Peyer's patch (tissue), 4 donors: ENCODE results near the gene POLA1. TPM values are rescaled to one million over a fixed set of nuclear protein-coding genes. Genes with fewer than 3 reads are reported as not detected.

ENCODE experiments used
- DNase-seq, 3 donors: peaks; one replicate each; pipeline ENCODE4 v3.0.0-alpha.2; 2017 to 2019
- H3K27ac ChIP-seq, 4 donors: fragments of 200-600 bp; sonication (generic); one replicate each; pipeline ENCODE4 v1.5.1; 2016 to 2019
- H3K27me3 ChIP-seq, 2 donors: fragments of 200-600 bp; sonication (generic); one replicate each; pipeline ENCODE4 v1.5.1; 2019
- H3K36me3 ChIP-seq, 3 donors: fragments of 200-600 bp; sonication (generic); one replicate each; pipeline ENCODE4 v1.5.1; 2016 to 2019
- H3K4me1 ChIP-seq, 4 donors: fragments of 200-600 bp; sonication (generic); one replicate each; pipeline ENCODE4 v1.5.1; 2016 to 2019
- H3K4me3 ChIP-seq, 4 donors: fragments of 200-600 bp; sonication (generic); 1 replicate in 3 of 4; 2 replicates in 1 of 4; pipeline ENCODE4 v1.5.1; 2016 to 2019; ENCODE audit warnings: mild to moderate bottlenecking in 1 of 4
- H3K9me3 ChIP-seq, 4 donors: fragments of 200-600 bp; sonication (generic); one replicate each; pipeline ENCODE4 v1.5.1; 2016 to 2019; ENCODE audit warnings: mild to moderate bottlenecking in 1 of 4
- POLR2A ChIP-seq, 2 donors: fragments of 450-650 bp; IDR thresholded peaks; one replicate each; pipeline ENCODE4 v1.5.1; 2017; ENCODE audit warnings: antibody characterized with exemption in 2 of 2, mild to moderate bottlenecking in 2 of 2, moderate library complexity in 2 of 2
- total RNA-seq, 4 donors: library from RNA; depleted of rRNA; stranded (reverse); fragments of >200 nt; gene quantifications; one replicate each; pipeline ENCODE4 v1.1.0, GENCODE V29; 2016
- TF ChIP-seq, protein P1 (sequence below), 6 experiments: fragments of 450-650 bp in 4 of 6; fragments of 200-600 bp in 2 of 6; sonication (generic) in 1 of 6; IDR thresholded peaks; one replicate each; pipeline ENCODE4 v1.5.1; 2017 to 2019; ENCODE audit warnings: antibody characterized with exemption in 6 of 6, mild to moderate bottlenecking in 3 of 6, moderate library complexity in 1 of 6

The POLA1 gene
- total RNA-seq, 4 donors from 2014 or later: 5.3 to 51.2 (median 9.5) TPM

DNA sequence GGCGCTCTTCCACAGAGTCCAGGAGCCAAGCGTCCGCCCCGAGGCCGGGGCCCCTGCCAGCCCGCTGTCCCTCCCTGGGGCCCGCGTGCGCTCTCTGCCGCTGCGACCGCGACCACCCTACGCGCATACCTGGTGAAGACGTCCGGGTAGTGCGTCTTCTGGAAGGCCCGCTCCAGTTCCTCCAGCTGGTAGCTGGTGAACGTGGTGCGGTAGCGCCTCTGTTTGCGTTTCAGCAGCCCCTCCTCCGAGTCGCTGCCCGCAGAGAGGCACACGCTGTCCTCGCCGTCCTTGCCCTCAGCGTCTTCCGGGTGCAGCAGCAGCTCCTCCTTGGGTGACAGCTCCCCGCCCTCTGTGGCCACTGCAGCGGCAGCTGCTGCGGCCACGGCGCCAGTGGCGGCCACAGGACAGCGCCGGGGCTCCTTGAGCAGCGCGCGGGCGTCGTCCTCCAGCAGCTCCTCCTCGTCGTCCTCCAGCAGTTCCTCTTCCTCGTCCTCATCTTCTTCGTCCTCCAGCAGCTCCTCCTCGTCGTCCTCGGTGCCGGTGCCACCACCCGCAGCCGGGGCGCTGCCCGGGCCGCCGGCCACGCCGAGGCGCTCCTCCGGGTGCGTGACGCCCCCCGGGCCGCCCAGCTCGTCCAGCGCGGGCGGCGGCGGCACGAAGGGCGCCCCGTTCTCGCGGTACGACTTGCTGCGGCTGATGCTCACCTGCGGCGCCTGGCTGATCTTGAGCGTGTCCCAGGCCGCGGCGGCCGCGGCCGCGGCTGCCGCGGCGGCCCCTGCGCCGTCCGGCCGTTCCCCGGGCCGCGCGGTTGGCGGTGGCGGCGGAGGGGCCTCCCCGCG lies 319.3 kb downstream of the POLA1 start:
- Histone ChIP-seq H3K27ac (no peak overlapping the region), H3K4me1 (peaks cover 0 to 16% (median 0%) of the 10 kb centered on the region in 4 donors), H3K36me3 (no peaks in the 10 kb centered on the region), H3K4me3 (peak overlapping the region; percentile 5 to 45 (median 36)), H3K27me3 (peaks cover 0 to 12% of the 10 kb centered on the region in 2 donors), H3K9me3 (peaks cover 0 to 5% (median 0%) of the 10 kb centered on the region in 4 donors)
- DNase-seq: no peak
- TF ChIP-seq, protein P1, sequence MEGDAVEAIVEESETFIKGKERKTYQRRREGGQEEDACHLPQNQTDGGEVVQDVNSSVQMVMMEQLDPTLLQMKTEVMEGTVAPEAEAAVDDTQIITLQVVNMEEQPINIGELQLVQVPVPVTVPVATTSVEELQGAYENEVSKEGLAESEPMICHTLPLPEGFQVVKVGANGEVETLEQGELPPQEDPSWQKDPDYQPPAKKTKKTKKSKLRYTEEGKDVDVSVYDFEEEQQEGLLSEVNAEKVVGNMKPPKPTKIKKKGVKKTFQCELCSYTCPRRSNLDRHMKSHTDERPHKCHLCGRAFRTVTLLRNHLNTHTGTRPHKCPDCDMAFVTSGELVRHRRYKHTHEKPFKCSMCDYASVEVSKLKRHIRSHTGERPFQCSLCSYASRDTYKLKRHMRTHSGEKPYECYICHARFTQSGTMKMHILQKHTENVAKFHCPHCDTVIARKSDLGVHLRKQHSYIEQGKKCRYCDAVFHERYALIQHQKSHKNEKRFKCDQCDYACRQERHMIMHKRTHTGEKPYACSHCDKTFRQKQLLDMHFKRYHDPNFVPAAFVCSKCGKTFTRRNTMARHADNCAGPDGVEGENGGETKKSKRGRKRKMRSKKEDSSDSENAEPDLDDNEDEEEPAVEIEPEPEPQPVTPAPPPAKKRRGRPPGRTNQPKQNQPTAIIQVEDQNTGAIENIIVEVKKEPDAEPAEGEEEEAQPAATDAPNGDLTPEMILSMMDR (IDR thresholded peaks at IDR 0.05): no peak
- no peak for TF ChIP-seq POLR2A (IDR thresholded peaks at IDR 0.05)

DNA sequence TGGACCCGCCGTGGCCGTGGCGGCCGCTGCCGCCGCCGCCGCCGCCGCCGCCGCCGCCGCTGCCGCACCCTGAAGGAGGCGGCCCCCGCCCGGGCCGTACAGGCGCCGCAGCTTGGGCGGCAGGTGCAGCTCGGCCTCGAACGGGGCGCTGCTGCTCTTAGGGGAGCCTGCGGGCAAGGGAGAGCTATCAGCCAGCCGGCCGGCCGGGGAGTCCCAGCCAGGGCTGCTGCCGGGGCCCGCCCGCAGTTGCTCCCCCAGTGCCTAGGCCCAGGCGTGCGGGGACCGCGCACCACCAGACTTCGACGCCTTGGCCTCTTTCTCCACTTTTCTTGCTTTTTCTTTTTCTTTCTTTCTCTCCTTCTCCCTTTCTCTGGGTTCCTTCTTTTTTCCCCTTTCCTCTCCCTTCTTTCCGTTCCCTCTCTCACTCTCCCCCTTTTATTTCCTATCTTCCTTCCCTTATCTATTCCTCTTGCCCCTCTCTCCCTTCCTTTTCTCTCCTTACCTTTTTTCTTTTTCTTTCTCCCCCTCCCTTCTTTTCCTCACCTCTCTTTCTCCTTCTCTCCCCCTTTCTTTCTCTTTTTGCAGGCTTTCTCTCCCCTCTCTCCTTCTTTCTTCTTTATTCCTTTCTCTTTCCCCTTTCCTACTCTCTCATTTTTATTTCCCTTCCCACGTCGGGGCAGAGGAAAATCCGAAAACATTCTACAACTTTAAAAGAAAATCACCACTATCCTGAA lies 320.1 kb downstream of the POLA1 start:
- no peak for TF ChIP-seq POLR2A (IDR thresholded peaks at IDR 0.05)
- TF ChIP-seq, protein P1 (IDR thresholded peaks at IDR 0.05): no peak
- DNase-seq: no peak
- H3K27me3 ChIP-seq: peaks cover 0 to 12% of the 10 kb centered on the region in 2 donors
- H3K4me1 ChIP-seq: peaks cover 0 to 16% (median 0%) of the 10 kb centered on the region in 4 donors
- H3K27ac ChIP-seq: no peak overlapping the region
- H3K4me3 ChIP-seq: no peak overlapping the region
- no peaks in the 10 kb centered on the region for H3K36me3 ChIP-seq
- peaks cover 0 to 5% (median 0%) of the 10 kb centered on the region in 4 donors for H3K9me3 ChIP-seq

DNA sequence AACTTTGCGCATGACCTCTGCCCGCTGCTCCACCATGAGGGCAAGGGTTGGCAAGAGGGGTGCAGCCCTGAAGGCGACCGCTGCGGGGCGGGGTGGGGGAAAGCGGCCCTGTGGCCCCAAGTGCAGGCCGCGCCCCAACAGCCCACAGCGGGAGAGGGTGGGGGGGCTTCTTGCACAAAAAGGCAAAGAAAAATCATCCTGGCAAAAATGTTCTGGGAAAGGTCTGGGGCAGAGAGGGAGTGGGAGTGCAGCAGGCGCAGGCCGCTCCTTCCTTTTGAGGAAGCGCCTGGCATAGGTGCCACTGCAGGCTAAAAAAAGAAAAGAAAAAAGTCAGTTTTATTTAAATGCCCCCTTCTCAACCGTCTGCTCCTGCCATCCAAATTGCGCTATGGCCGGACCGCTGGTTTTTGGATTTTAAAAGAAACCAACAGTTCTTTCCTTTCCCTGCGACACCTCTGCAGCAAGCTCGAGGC lies 320.7 kb downstream of the POLA1 start:
- TF ChIP-seq POLR2A (IDR thresholded peaks at IDR 0.05): no peak
- TF ChIP-seq, protein P1 (IDR thresholded peaks at IDR 0.05): no peak
- peaks cover 0 to 12% of the 10 kb centered on the region in 2 donors for H3K27me3 ChIP-seq

DNA sequence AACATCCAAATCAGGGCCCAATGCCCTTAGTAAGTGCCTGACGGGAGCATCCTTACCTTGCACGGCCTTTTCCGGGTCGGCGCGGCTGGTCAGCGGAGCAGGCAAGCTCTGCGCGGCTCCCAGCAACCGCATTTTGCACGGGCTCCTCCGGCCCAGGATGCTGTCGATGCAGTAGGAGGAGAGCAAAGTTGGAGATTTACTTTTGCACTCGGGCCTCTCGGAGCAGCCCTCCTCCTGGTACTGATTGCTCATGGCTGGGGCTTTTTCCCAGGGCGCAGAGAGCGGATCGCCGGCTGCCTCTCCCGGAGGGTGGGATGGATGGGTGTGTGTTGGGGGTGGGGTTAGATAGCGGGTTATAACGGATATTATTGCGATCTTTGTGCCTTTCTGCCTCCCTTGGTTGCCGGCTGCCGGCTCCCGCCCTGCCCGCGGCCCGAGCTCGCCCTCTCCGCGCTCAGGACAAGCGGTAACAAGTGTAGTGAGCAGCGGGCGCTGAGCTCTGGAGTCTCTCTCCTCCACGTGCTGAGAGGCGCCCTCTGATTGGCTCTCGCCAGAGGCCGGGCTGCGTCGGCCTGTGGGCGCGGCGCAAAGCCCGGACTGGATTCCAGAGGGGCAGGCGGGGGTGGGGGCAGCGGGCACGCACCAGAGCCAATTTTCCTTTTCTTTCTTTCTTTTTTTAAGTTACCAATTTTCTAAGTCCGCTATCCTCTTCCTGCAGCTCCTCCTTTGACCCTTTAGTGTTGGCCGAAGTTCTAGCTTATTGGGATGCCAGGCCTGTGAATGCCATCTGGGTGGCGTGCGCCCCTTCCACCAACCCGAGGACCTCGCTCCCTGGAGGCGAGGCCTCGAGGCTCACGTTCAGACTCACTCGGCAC lies 322.0 kb downstream of the POLA1 start, which contains the start of gene ARX:
Gene ARX, minus strand, starts transcription at position 480 of the 875 bp plus-strand sequence. Its CDS starts 228 bp downstream, at position 252.
- Histone ChIP-seq H3K36me3 (no peaks in the 10 kb centered on the region), H3K27me3 (peaks cover 0 to 16% of the 10 kb centered on the region in 2 donors), H3K9me3 (peaks cover 0 to 5% (median 0%) of the 10 kb centered on the region in 4 donors), H3K4me1 (peaks cover 0 to 19% (median 0%) of the 10 kb centered on the region in 4 donors), H3K4me3 (peak within 1 kb of the TSS in 1 of 4 donors; percentile 26), H3K27ac (no peak within 1 kb of the TSS)
- TF ChIP-seq, protein P1 (IDR thresholded peaks at IDR 0.05): no peak
- no peak for TF ChIP-seq POLR2A (IDR thresholded peaks at IDR 0.05)
- DNase-seq: peak in 2 of 3 donors; percentile 62 to 68

More for the DNA sequence above, 320.7 kb downstream of the POLA1 start:
- Histone ChIP-seq H3K36me3 (no peaks in the 10 kb centered on the region), H3K9me3 (peaks cover 0 to 5% (median 0%) of the 10 kb centered on the region in 4 donors), H3K4me3 (no peak overlapping the region), H3K27ac (no peak overlapping the region), H3K4me1 (peaks cover 0 to 16% (median 0%) of the 10 kb centered on the region in 4 donors)
- DNase-seq: no peak

DNA sequence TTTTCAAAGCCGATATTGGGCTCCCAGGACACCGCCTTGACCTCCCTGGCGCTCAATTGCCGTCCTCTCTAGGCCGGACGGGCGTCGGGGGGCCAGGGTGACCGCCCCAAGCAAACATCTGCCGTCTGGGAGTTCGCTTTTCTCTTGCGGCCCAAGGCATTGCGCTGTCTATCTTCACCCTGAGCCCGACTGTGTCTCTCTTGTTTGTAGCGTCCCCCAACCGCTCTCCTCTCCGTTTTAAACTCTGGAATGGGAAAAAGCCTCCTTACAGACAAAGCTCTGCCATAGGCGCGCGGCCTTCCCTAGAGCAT lies 322.6 kb downstream of the POLA1 start:
- Histone ChIP-seq H3K9me3 (peaks cover 0 to 5% (median 0%) of the 10 kb centered on the region in 4 donors), H3K36me3 (no peaks in the 10 kb centered on the region), H3K27ac (no peak overlapping the region), H3K27me3 (peaks cover 0 to 16% of the 10 kb centered on the region in 2 donors), H3K4me3 (no peak overlapping the region), H3K4me1 (peaks cover 0 to 25% (median 0%) of the 10 kb centered on the region in 4 donors)
- TF ChIP-seq POLR2A (IDR thresholded peaks at IDR 0.05): no peak
- TF ChIP-seq, protein P1 (IDR thresholded peaks at IDR 0.05): no peak
- DNase-seq: no peak
